Endothelial cell of umbilical vein (primary cell): ENCODE measurements around the gene EMC8. TPM values are rescaled to one million over a fixed set of nuclear protein-coding genes. Genes with fewer than 3 reads are reported as not detected.
A peak's percentile ranks its signal among the peaks of the same experiment; 100 is the strongest.

ENCODE experiments used
- BruUV-seq: library from RNA; stranded (reverse); fragments of 400-500 nt; replicated peaks from 2 replicates; lab custom pipeline; 2021; lab: Mats Ljungman, UMichigan
- CTCF ChIA-PET: fragments of 300-600, 350-600 bp; sonication (Branson Sonifier 250); formaldehyde crosslinking; loops from one replicate; lab custom pipeline; 2021; ENCODE audit warnings: antibody characterized with exemption, inconsistent platforms; lab: Charles Lee
- POLR2A ChIA-PET: fragments of 300-600, 350-600 bp; sonication (Branson Sonifier 250); formaldehyde crosslinking; loops from one replicate; lab custom pipeline; 2021; ENCODE audit warnings: antibody characterized with exemption, inconsistent platforms; lab: Charles Lee
- DNase-seq: peaks from one replicate; pipeline ENCODE4 v3.0.0-alpha.2; 2011; ENCODE audit warnings: low read depth, low spot score
- FAIRE-seq: peaks from 2 replicates; lab custom pipeline; 2011; peaks lifted over from hg19 to GRCh38; lab: Jason Lieb, UNC
- H2AFZ ChIP-seq: 2 replicates; pipeline ENCODE4 v1.6.0; 2012; ENCODE audit warnings: low read depth, low read length, control low read depth, inconsistent platforms
- H3K27ac ChIP-seq: 2 replicates; pipeline ENCODE4 v1.5.1; 2011; ENCODE audit warnings: low read depth, mild to moderate bottlenecking, control low read depth, low read length, moderate library complexity; ENCODE audit not compliant: insufficient read depth
- H3K27me3 ChIP-seq, 2 experiments: 2 replicates each; pipeline versions ENCODE4 v1.6.0 to v1.6.1; 2011; ENCODE audit warnings: low read length in 2 of 2, mixed read lengths in 1 of 2; ENCODE audit not compliant: control insufficient read depth in 2 of 2, insufficient read depth in 2 of 2
- H3K36me3 ChIP-seq, 2 experiments: 2 replicates in 1 of 2; 3 replicates in 1 of 2; pipeline ENCODE4 v1.5.1; 2011; ENCODE audit warnings: low read length in 2 of 2, mild to moderate bottlenecking in 1 of 2, moderate library complexity in 1 of 2; ENCODE audit not compliant: control insufficient read depth in 2 of 2, insufficient read depth in 2 of 2; ENCODE audit errors: extremely low read depth in 1 of 2
- H3K4me1 ChIP-seq: 3 replicates; pipeline ENCODE4 v1.5.1; 2011; ENCODE audit warnings: mild to moderate bottlenecking, low read length; ENCODE audit not compliant: control insufficient read depth, insufficient read depth; ENCODE audit errors: extremely low read depth
- H3K4me2 ChIP-seq: 2 replicates; pipeline ENCODE4 v1.6.1; 2011; ENCODE audit warnings: low read length, control low read depth, mixed read lengths; ENCODE audit not compliant: insufficient read depth
- H3K4me3 ChIP-seq, 3 experiments: fragments of 200-600 bp in 1 of 3; sonication (generic), shearing (Covaris generic) in 1 of 3; replicated peaks in 1 of 3; 2 replicates each; pipeline ENCODE4 v1.5.1; 2011 to 2016; ENCODE audit warnings: control low read depth in 3 of 3, low read length in 3 of 3, mild to moderate bottlenecking in 2 of 3, inconsistent platforms in 1 of 3, low read depth in 1 of 3, moderate library complexity in 1 of 3; ENCODE audit not compliant: insufficient read depth in 1 of 3
- H3K79me2 ChIP-seq: 2 replicates; pipeline ENCODE4 v1.6.0; 2012; ENCODE audit warnings: low read length, inconsistent platforms; ENCODE audit not compliant: control insufficient read depth, insufficient read depth
- H3K9ac ChIP-seq: replicated peaks from 2 replicates; pipeline ENCODE3; 2011; ENCODE audit warnings: low read length, control low read depth; ENCODE audit not compliant: insufficient read depth; ENCODE audit errors: extremely low read depth
- H3K9me1 ChIP-seq: replicated peaks from 3 replicates; pipeline ENCODE4 v1.6.0; 2011; ENCODE audit warnings: mild to moderate bottlenecking, low read length; ENCODE audit not compliant: control insufficient read depth, insufficient read depth; ENCODE audit errors: extremely low read depth
- H3K9me3 ChIP-seq: replicated peaks from 2 replicates; pipeline ENCODE4 v1.5.1; 2012; ENCODE audit warnings: low read length, inconsistent platforms; ENCODE audit not compliant: control insufficient read depth, insufficient read depth
- H4K20me1 ChIP-seq: replicated peaks from 2 replicates; pipeline ENCODE3; 2011; ENCODE audit warnings: mild to moderate bottlenecking, low read length; ENCODE audit not compliant: control insufficient read depth, insufficient read depth; ENCODE audit errors: extremely low read depth
- EZH2 ChIP-seq: IDR thresholded peaks from 2 replicates; pipeline ENCODE4 v1.6.1; 2012; ENCODE audit warnings: borderline replicate concordance, low read depth, mild to moderate bottlenecking, moderate library complexity, low read length, inconsistent platforms; ENCODE audit not compliant: severe bottlenecking
- FOS ChIP-seq: IDR thresholded peaks from 2 replicates; pipeline ENCODE4 v1.6.1; 2011; ENCODE audit warnings: mild to moderate bottlenecking, low read length, moderate library complexity, borderline replicate concordance; ENCODE audit not compliant: insufficient read depth
- GATA2 ChIP-seq: IDR thresholded peaks from 2 replicates; pipeline ENCODE4 v1.7.0; 2011; ENCODE audit warnings: low read depth, mild to moderate bottlenecking, moderate library complexity, mixed read lengths, low read length; ENCODE audit not compliant: insufficient read length, insufficient read depth
- JUN ChIP-seq: IDR thresholded peaks from 2 replicates; pipeline ENCODE4 v1.6.1; 2011; ENCODE audit warnings: borderline replicate concordance, low read depth; ENCODE audit not compliant: insufficient read length, insufficient read depth
- MYC ChIP-seq: IDR thresholded peaks from one replicate; pipeline ENCODE4 v1.6.1; 2011; ENCODE audit warnings: mild to moderate bottlenecking, low read depth, low read length
- POLR2A ChIP-seq: IDR thresholded peaks from 2 replicates; pipeline ENCODE4 v1.6.1; 2012; ENCODE audit warnings: low read depth, mild to moderate bottlenecking, control low read depth, low read length
- POLR2AphosphoS5 ChIP-seq: IDR thresholded peaks from 2 replicates; pipeline ENCODE4 v1.6.1; 2012; ENCODE audit warnings: low read depth, mild to moderate bottlenecking, control low read depth, low read length, moderate library complexity; ENCODE audit not compliant: insufficient read depth
- dilution Hi-C: fragments of 300-500 bp; cut with MboI; formaldehyde crosslinking; loops from one replicate; pipeline ENCODE4 v1.15.0; 2019; ENCODE audit warnings: low sequenced_read_pairs; ENCODE audit not compliant: extremely low pct_ligation_motif_present
- intact Hi-C: fragments of 100-400 bp; cut with micrococcal nuclease; formaldehyde crosslinking; loops from one replicate; pipeline ENCODE4 v1.10.0; 2022
- polyA plus RNA-seq, 4 experiments: library from polyadenylated mRNA; depleted of rRNA in 3 of 4; stranded (reverse) in 3 of 4; unstranded in 1 of 4; fragments of >200 nt; gene quantifications; 2 replicates each; pipeline versions ENCODE4 v1.2.1 to v1.2.3, GENCODE V29; 2011 to 2012; ENCODE audit warnings: missing spikeins in 1 of 4
- total RNA-seq: library from RNA; stranded (reverse); gene quantifications from 2 replicates; pipeline ENCODE4 v1.2.3, GENCODE V29; 2021
- TF ChIP-seq, protein P1 (sequence below), 2 donors: IDR thresholded peaks; 1 replicate in 1 of 2; 2 replicates in 1 of 2; pipeline ENCODE4 v1.5.1; 2011; ENCODE audit warnings: low read length in 2 of 2, mild to moderate bottlenecking in 2 of 2, moderate library complexity in 2 of 2, control low read depth in 1 of 2, inconsistent platforms in 1 of 2, low read depth in 1 of 2; ENCODE audit not compliant: insufficient read depth in 1 of 2; ENCODE audit errors: extremely low read depth in 1 of 2
- TF ChIP-seq, protein P2 (sequence below): IDR thresholded peaks from 2 replicates; pipeline ENCODE4 v1.6.1; 2011; ENCODE audit not compliant: insufficient read depth, insufficient read length

Gene EMC8
- total and polyA plus RNA-seq, 2 donors (not counting 3 experiments of a cell fraction or from before 2014, with no cell fraction given): 51.2 to 59.6 TPM

DNA sequence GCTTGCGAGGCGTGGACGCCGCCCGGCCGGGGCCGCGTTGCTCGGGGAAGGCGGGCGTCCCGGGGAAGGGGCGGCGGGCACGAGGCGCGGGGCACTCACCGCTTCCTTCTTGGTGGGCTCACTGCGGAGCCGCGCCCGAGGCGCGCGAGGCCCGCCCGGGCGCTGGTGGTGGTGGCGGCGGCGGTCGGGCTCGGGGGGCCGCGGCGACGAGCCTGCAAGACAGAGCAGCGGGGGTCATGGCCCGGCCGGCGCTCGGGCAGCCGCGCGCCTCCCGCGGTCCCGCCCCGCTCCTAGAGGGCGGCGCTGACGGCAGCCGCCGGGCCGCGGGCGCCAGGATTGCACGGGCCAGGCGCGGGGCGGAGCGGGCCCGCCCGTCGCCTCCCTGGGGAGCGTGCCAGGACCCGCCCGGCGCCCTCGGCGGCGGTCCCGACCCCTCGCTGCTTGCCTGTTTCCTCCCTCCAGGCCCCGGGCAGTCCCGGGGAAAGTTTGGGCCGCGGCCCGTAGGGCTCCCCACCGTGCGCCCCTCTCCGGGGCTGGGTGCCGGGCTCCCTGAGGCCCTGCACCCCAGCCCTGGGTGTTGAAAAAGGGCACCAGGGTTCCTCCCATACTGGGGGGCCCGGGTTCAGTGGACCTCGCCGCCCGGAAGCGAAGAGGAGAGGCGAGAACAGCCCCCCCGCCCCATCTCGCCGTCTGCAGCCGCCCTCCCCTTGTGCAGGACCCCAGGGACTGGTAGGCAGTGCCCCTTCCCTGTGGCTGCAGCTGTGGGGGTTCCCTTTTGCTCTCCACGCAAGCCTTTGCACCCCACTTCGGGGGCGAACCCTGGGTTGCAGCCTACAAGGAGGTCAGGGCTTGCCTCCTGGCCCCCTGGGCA lies 48.3 kb downstream of the EMC8 start, which contains the start of gene C16orf74:
TSS of gene C16orf74 (minus strand) at position 270 of the 871 bp plus-strand sequence. CDS start 15,879 bp downstream, outside the sequence.
- Histone ChIP-seq H3K9ac (peak within 1 kb of the TSS; percentile 35), H3K4me1 (peaks cover 28% of the 10 kb centered on the region), H3K27me3 (no peaks in the 10 kb centered on the region), H3K4me3 (peak within 1 kb of the TSS; percentile 35 to 49 (median 39)), H2AFZ (peak within 1 kb of the TSS; percentile 39), H3K27ac (peak within 1 kb of the TSS; percentile 50), H4K20me1 (no peaks in the 10 kb centered on the region), H3K79me2 (peaks cover 38% of the 10 kb centered on the region), H3K9me1 (no peaks in the 10 kb centered on the region), H3K36me3 (no peaks in the 10 kb centered on the region), H3K9me3 (no peaks in the 10 kb centered on the region), H3K4me2 (peak within 1 kb of the TSS; percentile 81)
- dilution Hi-C loops: no loop called here
- POLR2A ChIA-PET: no interaction called here
- CTCF ChIA-PET: interaction anchor here (1.0 to 1.2 kb wide), 3 partner anchors 9 to 29 kb away, joined by 3 to 4 read pairs (median 3); no protein-coding TSS in a partner anchor
- FAIRE-seq (peak; percentile 87), DNase-seq (peak; percentile 34)
- TF ChIP-seq EZH2 (no peak), POLR2AphosphoS5 (peak; percentile 79)
- intact Hi-C loops: loop anchor here (1.0 to 2.0 kb wide), 3 partner anchors 18 to 62 kb away; partner anchors contain the start of gene GINS2
- BruUV-seq: TSS peak; percentile 56

DNA sequence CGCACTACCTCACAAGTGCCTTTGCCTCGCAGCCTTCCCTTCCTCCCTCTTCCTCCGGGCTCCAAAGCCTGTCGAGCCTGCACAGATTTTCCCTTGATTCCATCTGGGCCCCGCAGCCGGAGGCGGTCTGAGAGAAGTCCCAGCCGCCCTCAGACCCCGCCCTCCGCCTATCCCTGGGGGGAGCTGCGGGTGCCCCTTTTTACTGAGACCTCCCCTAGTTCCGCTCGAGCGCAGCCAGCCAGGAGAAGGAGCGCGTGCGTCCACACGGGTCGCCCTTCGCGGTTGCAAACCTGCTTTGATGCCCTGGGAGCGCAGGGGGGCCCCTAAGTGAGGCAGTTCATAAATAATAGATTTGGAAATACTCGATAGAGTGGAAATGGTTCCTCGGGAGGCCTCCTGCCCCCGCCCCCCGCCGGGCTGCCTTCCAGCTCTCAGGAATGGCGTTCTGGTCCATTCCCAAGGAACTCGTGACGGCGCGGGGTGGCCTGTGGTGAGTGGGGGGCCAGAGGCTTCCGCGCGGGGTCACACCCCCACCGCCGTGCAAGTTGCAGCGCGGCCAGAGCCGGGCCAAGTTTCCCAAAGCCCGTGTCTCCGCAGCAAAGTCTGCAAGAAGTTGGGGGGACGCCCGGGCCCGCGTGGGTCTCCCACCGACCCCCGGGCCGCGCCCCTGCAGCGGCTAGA lies 49.1 kb downstream of the EMC8 start:
- no peaks in the 10 kb centered on the region for H3K27me3 ChIP-seq
- H3K9me3 ChIP-seq: no peaks in the 10 kb centered on the region
- H4K20me1 ChIP-seq: no peaks in the 10 kb centered on the region
- H3K9me1 ChIP-seq: no peaks in the 10 kb centered on the region
- H3K27ac ChIP-seq: no peak overlapping the region
- CTCF ChIA-PET: interaction anchor here (1.0 kb wide), 1 partner anchor 28 kb away, joined by 3 read pairs; no protein-coding TSS in a partner anchor
- peak; percentile 75 for FAIRE-seq
- peak; percentile 33 for DNase-seq
- peak overlapping the region; percentile 23 for H3K4me2 ChIP-seq
- POLR2A ChIA-PET: no interaction called here
- H3K4me1 ChIP-seq: peaks cover 28% of the 10 kb centered on the region
- H3K79me2 ChIP-seq: peaks cover 44% of the 10 kb centered on the region
- H2AFZ ChIP-seq: peak overlapping the region; percentile 14
- BruUV-seq: TSS peak; percentile 13
- H3K4me3 ChIP-seq: peak overlapping the region; percentile 20 to 49 (median 39)
- intact Hi-C loops: loop anchor here (1.0 to 2.0 kb wide), 3 partner anchors 19 to 61 kb away; partner anchors contain the start of gene GINS2
- H3K9ac ChIP-seq: peak overlapping the region; percentile 35
- TF ChIP-seq, protein P1, sequence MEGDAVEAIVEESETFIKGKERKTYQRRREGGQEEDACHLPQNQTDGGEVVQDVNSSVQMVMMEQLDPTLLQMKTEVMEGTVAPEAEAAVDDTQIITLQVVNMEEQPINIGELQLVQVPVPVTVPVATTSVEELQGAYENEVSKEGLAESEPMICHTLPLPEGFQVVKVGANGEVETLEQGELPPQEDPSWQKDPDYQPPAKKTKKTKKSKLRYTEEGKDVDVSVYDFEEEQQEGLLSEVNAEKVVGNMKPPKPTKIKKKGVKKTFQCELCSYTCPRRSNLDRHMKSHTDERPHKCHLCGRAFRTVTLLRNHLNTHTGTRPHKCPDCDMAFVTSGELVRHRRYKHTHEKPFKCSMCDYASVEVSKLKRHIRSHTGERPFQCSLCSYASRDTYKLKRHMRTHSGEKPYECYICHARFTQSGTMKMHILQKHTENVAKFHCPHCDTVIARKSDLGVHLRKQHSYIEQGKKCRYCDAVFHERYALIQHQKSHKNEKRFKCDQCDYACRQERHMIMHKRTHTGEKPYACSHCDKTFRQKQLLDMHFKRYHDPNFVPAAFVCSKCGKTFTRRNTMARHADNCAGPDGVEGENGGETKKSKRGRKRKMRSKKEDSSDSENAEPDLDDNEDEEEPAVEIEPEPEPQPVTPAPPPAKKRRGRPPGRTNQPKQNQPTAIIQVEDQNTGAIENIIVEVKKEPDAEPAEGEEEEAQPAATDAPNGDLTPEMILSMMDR (IDR thresholded peaks at IDR 0.05; ENCODE audit: extremely low read depth in 1 of 2, insufficient read depth in 1 of 2, low read depth in 1 of 2, low read length in 2 of 2): no peak
- TF ChIP-seq JUN (no peak), POLR2AphosphoS5 (no peak), GATA2 (no peak), MYC (no peak), POLR2A (no peak), EZH2 (no peak), FOS (no peak)
- TF ChIP-seq, protein P2, sequence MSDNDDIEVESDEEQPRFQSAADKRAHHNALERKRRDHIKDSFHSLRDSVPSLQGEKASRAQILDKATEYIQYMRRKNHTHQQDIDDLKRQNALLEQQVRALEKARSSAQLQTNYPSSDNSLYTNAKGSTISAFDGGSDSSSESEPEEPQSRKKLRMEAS: no peak
- no peaks in the 10 kb centered on the region for H3K36me3 ChIP-seq
- dilution Hi-C loops: no loop called here
